ENCODE measurements around the gene RBMS3.
A peak's percentile ranks its signal among the peaks of the same experiment; 100 is the strongest.

RBMS3 gene

DNA sequence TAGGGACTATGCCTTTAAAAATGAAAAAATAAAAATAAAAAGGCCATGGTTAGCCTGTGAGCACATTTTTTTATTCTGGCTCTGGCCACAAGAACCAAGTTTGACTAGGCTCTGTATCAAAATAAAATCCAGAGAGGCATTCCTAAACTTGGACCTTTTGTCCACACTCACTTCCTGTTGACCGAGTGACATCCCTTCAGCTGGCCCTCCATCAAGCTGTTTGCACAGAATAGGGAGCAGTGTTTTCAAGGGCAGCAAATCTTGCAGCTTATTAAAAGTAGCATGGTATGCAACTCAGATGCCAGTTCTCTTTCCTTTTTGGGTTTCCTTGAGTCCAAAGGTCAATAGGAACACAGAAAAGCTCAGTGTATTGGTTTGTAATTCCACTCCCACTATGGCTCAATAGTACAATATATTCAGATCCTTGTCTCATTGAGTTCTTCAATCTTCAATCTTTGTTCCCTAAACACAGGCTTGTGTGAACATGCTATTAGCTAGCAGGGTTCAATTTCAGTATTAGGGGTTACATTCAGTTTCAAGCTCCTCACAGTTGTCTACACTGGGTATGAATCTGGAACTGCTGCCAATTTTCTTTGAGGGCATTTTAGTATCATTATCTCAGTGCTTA, 244.5 kb downstream of the RBMS3 start:
- peak; percentile 57 for DNase-seq (ENCODE audit: low spot score)

- peak; percentile 27 for DNase-seq (ENCODE audit: low spot score)
Measured at GRCh38 chr3:29527246-29527645, 246.4 kb downstream of the RBMS3 start.

- no peak for DNase-seq (ENCODE audit: low spot score)
Measured at GRCh38 chr3:29531644-29532043, 250.8 kb downstream of the RBMS3 start.

DNA sequence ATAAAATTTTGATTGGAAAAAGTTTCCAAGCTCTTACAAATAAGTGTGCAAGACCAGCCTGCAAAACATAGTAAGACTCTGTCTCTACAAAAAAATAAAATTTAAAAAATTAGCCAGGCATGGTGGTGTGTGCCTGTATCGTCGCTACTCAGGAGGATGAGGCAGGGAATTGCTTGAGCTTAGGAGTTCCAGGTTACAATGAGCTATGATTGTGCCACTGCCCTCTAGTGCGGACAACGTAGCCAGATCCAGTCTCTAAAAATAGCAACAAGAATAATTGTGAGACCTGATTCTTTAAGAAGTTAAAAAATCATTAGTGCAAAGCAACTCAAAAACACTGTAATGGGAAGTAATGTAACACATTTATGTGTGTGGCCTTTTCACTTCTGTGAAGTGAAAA, 251.6 kb downstream of the RBMS3 start:
- no peak for DNase-seq (ENCODE audit: low spot score)

DNA sequence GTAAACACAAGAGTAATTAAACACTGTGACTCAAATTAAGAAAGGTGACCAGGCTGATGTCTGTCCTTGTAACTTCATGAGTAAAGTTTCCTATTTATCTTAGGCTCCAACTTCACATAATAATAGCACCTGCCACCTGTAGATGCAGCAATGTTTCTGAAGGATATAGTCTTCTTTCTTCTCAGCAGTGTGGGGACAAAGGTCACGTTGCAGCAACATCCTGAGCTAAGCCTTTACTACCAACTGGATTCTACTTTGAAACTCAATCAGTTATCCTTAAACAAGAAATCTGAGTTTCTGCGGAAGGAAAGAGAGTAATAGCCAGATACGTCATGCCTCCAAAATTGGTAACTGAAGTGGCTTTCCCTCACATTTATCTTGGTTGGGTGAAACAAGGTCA, 253.1 kb downstream of the RBMS3 start:
- peak; percentile 62 for DNase-seq (ENCODE audit: low spot score)

DNA sequence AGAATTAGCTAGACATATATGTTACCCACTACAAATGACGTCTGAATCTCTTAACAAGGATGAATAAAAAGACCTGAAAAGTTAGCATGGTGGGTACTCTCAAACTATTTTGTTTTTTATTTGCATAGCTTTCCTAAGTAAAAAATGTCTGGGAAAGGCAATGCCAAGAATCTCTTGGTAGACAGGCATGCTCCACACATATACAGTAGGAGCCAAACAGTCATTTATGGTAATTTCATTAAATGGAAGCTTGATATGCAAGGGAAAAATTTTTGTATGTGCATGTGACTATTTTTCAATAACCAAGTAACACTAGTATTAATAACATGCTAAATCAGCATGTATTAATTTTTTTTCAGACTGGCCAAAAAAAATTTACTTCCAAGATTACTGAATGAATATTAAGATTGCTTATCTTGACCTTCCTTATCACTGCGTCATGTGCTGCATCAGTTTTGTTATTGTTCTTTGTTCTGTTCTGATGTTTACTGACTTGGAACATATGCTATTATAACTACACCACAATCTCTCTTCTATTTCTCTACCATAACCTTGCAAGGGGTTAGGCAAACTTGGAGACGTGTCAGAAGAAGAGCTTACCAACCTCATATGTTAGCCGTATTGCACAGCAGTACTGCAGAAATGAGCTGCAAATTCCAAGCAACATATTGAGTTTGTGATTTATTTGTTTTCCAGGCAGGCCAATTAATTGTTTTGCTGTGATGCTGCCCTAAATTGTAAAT, 255.3 kb downstream of the RBMS3 start:
- DNase-seq (ENCODE audit: low spot score), result no peak

GRCh38 chr3:29537889-29538609, 257.2 kb downstream of the RBMS3 start:
- DNase-seq (ENCODE audit: low spot score), result no peak

GRCh38 chr3:29538610-29538958, 257.7 kb downstream of the RBMS3 start:
- DNase-seq (ENCODE audit: low spot score), result no peak

GRCh38 chr3:29540544-29540943, 259.7 kb downstream of the RBMS3 start:
- DNase-seq (ENCODE audit: low spot score), result no peak

- DNase-seq (ENCODE audit: low spot score), result no peak
Measured at GRCh38 chr3:29544701-29545363, 264.0 kb downstream of the RBMS3 start.

DNA sequence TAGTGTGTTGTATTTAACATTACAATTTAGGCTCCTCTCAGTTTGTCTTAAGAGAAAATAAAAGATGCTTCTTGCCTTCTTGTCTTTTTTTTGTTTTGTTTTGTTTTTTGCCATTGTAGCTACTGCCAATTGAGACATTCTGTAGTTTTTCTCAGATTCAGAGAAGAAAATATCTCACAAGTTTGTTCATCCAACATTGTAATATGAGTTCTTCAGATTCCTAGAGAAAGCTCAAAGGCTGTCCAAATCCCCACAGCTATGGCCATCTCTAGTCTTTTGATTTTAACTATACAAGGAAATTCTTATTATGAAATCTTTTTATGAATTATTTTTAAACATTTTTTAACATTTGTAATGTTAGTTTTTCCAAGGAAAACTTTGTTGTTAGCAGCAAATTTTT, 264.7 kb downstream of the RBMS3 start:
- no peak for DNase-seq (ENCODE audit: low spot score)

GRCh38 chr3:29552051-29552450, 271.2 kb downstream of the RBMS3 start:
- no peak for DNase-seq (ENCODE audit: low spot score)

DNA sequence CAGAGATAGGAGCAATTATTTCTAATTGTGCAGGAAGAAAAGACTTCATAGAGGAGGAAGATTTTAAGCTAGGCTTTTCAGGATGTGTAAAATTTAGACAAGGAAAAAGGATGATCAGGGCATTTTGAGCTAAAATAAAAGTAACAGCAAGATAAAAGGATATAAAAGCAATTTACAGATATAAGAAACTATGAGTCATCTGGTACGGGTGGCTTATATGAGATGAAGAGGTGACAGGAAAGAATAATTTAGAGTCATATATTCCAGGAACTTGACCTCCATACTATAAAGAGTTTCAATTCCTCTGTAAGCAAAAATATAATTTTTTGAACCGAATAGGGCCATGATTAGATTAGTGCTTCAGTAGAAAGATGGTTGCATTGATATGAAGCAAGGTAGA, 273.7 kb downstream of the RBMS3 start:
- no peak for DNase-seq (ENCODE audit: low spot score)

GRCh38 chr3:29555590-29555989, 274.7 kb downstream of the RBMS3 start:
- DNase-seq (ENCODE audit: low spot score), result no peak

- DNase-seq (ENCODE audit: low spot score), result no peak
Measured at GRCh38 chr3:29557186-29557585, 276.3 kb downstream of the RBMS3 start.

GRCh38 chr3:29557825-29558224, 277.0 kb downstream of the RBMS3 start:
- DNase-seq (ENCODE audit: low spot score), result no peak

DNA sequence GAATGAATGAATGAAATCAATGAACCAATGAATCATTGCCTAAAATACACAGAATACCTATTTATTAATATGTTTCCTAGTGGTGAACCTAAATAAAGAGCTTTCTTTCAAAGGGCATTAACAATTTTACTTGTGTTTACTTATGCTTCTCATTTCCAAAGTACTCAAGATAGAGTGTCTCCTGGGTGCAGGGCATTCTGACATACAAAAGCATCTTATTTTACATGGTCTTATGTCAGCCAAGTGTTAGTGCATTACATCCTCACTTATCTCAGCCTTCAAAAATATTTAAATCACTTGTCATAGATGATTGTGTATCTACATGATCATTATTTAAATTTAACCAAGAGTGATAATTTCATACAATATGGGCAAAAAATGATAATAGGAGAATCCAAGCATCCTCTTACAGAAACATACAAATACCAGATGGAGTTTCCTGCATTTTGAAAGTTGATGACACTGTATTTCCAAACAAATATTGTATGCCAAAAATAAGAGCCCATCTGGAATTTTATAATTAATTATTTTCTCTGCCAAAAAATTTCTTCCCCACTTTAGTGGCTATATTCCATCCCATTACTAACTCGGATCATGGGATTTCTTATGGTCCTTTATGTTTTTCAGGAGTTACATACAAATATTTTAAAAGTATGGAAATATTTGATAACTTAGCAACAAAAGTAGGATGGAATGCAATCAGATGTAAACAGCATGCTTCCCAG, 279.0 kb downstream of the RBMS3 start:
- DNase-seq (ENCODE audit: low spot score), result no peak

GRCh38 chr3:29561651-29562149, 280.8 kb downstream of the RBMS3 start:
- DNase-seq (ENCODE audit: low spot score), result no peak

- DNase-seq (ENCODE audit: low spot score), result no peak
Measured at GRCh38 chr3:29565236-29565635, 284.4 kb downstream of the RBMS3 start.

DNA sequence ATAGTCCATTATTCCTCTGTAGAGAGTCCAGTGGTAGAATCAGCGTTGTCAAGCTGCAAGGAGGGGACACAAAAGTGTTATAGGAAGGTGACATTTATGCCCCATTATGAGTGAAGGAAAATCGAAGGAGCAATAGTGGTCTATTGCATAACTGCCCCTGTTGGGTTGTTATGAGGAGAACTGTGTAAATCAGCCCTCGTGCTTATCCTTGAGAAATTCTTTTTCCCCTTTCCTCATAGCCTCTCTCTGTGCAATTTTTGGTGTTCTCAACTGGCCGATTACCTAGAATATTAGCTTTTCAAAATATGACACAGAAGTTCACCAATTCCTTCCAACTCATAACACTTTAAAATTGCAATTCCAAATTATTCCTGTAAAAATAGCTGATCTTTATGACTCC, 286.6 kb downstream of the RBMS3 start:
- DNase-seq (ENCODE audit: low spot score), result no peak

DNA sequence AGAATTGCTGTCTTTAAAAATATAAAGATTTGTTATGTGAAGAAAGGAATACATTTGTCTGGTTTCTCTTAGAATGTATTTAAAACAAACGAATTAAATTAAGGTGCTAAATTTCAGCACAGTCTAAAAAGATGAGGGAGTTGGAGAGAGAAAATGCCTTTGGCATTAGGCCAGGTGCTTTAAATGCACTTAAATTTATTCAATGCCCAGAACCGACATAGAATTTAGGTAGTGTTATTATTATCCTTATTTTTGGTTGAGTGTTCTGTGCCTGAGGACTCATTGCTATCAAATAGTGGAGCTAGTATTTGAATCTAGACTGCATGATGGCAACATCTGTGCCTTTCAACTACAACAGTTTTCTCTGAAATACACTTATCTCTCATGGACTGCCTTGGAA, 287.5 kb downstream of the RBMS3 start:
- no peak for DNase-seq (ENCODE audit: low spot score)

GRCh38 chr3:29576181-29576580, 295.3 kb downstream of the RBMS3 start:
- DNase-seq (ENCODE audit: low spot score), result no peak

Measured in kidney capillary endothelial cell (primary cell).